SH-SY5Y (cell line): ENCODE results near the gene KCNN1.

Source experiments
- GATA2 ChIP-seq: IDR thresholded peaks from 2 replicates; pipeline ENCODE4 v1.6.1; 2011; ENCODE audit warnings: mild to moderate bottlenecking, low read depth, low read length
- GATA3 ChIP-seq: IDR thresholded peaks from 2 replicates; pipeline ENCODE4 v1.6.1; 2011; ENCODE audit warnings: low read depth, mild to moderate bottlenecking, low read length, moderate library complexity

GRCh38 chr19:18041054-18041453 lies 74.1 kb downstream of the KCNN1 start:
- TF ChIP-seq GATA3 (no peak), GATA2 (no peak)
